ENCODE data around the gene CXCL1.

DNA sequence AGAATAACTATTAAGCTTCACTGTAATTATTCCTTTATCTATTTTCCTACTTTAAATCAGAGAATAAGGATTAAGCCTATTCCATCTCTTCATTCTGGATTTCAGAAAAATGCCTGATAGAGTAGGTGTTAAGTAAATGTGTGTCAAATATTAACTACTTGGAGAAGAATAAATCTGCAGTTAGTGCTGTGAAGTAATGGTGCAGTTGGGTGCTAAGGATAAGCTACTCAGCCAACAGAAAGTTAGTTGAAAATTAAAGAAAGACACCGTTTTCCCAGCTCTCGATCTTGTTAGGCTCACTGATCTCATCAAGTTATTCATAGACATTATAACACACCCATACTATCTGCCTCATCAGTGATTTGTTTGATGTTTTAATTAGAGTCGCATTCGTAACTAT lies 9.0 kb upstream of the CXCL1 start:
- no peak for TF ChIP-seq CTCF (IDR thresholded peaks at IDR 0.05)
- TF ChIP-seq POLR2A (IDR thresholded peaks at IDR 0.05) = no peak

Data from tibial nerve (tissue), 3 donors.